HG03378 (cell line): Measurements from ENCODE around the gene SNAI1.
"Not testable (repeated sequence)": the region's sequence is repeated elsewhere in the genome, so short reads cannot be mapped to it uniquely, and the experiment has no call there.

Source experiments
- ATAC-seq: cut with Tn5 transposase; IDR thresholded peaks from one replicate; pipeline ENCODE4 v1.9.1; 2021; ENCODE audit warnings: mild to moderate bottlenecking, moderate library complexity; ENCODE audit not compliant: unreplicated experiment

The SNAI1 gene

DNA sequence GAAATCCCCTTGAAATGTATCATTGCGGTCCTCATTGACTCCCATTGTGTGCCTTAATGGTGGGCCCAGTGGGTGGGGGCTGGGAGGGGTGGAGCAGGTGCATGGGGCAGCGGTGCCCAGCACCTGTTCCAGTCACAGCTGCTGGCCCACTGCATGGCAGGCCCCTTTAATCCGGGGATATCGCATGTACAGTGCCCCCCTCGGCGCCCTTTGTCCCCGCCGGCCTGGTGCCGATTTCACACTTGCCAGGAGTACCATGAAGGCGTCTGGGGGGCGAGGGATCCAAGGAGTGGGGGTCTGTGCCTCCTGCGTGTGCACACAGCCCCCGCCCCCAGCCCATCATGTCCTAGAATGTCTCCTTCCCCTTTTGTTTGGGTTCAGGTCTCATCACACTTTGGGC, 2.8 kb downstream of the SNAI1 start:
- no peak for ATAC-seq

DNA sequence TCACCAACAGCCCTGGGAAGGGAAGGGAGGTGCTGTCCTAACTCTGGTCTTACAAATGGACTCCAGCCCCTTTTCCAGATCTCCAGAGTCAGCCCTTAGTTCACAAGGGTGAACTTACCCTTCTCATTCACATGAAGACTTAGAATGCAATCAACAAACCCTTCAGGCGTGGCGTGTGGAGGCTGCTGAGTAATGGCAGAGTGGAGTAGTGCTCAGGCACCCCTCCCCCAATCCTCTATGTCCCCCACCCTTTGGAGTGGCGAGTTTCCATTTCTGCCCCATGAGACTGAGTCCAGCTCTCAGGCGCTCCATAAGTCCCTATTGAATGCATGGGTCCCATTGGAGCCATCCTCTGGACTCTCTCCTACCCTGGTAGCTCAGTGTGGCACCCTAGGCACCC, 3.3 kb downstream of the SNAI1 start:
- no peak for ATAC-seq

DNA sequence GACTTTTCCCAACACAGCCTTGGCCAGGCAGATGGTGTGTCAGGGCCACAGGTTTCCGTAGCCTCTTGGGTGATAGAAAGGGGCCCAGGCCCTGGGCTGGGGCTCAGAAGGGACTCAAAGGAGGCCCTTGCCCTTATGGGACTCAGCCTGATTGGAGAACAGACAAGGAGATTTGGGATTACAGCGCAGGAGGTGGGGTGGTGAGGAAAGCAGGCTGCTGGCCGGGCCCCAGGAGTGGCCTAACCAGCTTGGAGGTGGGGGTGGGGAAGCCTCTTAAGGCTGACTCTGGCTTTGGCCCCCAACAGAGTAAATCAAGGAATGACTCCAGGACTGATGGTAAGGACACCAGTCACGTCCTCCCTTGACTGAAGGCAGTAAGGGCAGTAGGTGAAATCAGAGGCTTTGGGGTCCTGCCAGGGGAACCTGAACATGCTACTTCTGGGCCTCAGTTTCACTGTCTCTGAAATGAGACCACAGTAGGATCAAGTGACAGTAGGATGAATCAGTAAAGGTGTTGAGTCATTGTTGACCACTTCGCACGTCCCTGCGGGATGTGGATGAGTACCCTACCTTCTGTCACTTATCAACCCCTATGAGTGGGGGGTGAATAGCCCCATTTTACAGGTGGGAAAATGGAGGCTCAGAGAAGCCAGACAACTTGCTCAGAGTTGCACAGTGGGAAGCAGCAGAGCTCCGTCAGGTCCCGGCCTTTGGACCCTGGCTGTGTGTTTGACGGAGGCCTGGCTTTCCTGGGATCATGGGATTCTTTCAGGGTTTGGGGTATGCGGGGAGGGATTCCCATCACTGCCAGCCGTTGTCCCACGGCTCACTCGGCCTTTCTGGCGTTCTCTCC, 4.5 kb downstream of the SNAI1 start:
- no peak for ATAC-seq

DNA sequence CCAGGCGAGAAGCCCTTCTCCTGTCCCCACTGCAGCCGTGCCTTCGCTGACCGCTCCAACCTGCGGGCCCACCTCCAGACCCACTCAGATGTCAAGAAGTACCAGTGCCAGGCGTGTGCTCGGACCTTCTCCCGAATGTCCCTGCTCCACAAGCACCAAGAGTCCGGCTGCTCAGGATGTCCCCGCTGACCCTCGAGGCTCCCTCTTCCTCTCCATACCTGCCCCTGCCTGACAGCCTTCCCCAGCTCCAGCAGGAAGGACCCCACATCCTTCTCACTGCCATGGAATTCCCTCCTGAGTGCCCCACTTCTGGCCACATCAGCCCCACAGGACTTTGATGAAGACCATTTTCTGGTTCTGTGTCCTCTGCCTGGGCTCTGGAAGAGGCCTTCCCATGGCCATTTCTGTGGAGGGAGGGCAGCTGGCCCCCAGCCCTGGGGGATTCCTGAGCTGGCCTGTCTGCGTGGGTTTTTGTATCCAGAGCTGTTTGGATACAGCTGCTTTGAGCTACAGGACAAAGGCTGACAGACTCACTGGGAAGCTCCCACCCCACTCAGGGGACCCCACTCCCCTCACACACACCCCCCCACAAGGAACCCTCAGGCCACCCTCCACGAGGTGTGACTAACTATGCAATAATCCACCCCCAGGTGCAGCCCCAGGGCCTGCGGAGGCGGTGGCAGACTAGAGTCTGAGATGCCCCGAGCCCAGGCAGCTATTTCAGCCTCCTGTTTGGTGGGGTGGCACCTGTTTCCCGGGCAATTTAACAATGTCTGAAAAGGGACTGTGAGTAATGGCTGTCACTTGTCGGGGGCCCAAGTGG, 5.3 kb downstream of the SNAI1 start:
- ATAC-seq = no peak

DNA sequence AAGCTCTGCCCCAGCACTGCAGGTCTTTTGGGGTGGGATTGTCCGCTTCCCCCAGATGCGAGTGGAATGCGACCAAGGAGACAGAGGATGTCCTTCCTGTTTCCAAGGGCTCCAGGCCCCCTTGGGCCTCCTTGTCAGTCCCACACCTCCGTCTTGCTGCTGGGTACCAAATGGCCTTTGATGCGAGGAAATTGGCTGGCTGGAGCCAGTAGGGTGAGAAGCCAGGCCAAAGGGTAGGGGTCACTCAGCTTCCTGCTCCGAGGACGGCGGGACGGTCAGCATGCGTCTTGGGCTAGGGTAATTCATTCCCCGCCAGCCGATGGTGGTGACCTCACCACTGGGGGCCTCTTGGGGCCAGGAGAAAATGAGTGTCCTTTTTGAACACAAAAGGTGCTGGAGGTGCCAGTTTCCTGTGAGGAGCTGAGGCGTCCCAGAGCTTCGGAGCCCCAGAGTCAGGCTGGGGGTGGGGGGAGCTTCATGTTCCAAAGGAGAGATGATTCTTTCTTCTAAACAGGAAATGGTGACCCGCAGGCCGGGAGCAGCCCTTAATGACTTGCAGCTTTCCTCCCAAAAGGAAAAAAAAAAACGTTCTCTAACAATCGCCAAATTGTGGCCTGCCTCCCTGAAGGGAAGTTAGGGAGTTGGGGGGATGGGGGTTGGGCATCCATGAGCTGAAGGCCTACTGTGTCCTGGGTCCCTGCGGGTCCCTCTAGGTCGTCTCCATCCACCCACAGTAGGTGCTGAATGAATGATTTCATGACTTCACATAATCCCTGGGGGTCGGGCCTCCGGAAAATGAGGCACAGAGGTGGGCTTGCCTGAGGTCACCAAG, 6.7 kb downstream of the SNAI1 start:
- ATAC-seq = no peak

DNA sequence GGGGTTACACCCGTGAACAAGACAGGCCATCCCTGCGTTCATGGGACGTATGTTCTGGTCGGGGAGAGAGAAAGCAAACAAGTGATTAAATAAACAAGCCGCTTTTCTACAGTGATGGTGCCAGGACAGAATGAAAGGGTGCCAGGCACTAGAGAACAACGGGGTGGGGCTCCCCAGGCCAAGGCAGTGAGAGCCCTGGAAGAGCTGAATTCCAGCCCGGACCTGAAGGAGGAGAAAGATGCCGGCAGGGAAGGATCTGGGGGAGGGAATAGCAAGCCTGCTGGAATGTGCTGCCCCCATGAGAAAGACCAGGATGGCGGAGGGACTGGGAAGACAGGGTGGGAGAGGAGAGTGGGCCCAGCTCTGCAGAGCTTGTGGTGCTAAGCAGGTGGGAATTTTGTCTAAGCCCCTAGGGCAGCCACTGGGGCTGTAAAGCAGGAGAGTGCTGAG, 7.5 kb downstream of the SNAI1 start:
- no peak for ATAC-seq

DNA sequence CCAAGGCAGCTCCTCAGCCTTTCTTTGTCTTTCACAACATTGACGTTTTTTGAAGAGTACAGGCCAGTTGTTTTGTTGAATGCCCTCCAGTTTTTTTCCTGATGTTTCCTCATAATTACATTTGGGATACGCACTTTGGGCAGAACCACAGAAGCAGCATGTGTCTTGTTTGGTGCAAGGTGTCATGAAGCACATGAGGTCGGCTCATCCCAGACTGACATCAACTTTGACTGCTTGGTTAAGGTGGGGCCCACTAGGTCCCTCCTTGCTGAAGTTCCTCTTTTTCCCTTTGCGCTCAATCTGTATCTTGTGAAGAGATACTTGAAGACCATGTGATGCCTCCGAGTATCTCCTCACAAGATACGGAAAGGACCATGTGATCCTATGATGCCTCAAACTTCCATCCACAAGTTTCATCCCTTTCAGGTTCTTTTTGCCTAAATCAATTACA, 10.5 kb downstream of the SNAI1 start:
- ATAC-seq = no peak

DNA sequence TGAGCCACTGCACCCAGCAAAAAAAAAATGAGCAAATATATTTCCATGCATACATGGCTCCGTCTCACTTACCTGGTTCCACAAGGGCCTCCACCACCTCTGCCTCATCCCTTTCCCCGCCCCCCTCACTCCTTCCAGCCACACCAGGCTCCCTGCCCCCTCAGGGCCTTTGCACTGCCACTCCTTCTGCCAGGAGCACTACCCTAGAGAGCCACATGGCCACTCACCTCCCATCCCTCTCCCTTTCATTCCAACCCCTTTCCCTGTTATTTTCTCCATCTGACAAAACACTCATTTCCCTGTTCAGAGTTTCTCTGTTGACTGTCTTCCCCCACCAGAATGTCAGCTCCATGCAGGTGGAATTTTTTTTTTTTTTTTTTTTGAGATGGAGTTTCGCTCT, 12.8 kb downstream of the SNAI1 start:
- no peak for ATAC-seq

DNA sequence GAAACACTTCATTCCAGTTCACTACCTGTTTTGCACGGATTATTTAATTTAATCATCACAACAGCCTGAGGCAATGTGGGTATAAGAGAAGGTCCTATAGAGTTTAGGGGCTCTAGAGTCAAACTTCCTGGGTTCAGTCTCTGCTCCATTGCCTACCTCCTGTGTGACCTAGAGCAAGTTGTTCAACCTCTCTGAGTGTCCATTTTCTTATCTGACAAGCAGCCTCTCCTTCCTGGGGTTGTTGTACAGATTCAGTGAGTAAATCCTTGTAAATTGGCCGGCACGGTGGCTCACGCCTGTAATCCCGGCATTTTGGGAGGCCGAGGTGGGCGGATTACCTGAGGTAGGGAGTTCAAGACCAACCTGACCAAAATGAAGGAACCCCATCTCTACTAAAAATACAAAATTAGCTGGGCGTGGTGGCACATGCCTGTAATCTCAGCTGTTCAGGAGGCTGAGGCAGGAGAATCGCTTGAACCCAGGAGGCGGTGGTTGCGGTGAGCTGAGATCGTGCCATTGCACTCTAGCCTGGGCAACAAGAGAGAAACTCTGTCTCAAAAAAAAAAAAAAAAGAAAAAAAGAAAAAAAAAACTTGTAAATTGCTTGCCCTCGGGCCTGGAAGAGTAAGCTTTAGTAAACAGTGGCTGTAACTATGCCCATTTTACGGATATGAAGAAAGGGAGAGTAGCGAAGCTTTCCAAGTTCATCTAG, 15.9 kb downstream of the SNAI1 start:
- not testable (repeated sequence) for ATAC-seq

DNA sequence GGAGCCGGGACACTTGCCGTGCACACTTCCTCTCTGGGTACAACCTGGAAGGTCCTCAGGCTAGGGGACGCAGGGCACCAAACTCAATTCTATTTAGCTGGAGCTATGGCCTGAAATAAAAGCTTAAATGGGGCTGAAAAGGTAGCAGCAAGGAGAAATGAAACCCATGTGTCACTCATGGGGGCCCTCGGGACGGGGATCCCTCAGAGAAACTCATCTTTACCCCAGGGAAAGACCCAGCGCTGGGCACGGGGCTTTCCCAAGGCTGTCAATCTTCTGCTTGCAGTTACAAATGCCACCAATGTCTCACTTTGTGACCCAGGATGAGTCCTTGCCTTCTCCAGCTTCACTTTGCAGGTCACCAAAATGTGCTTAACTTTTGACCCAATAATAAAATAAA, 16.5 kb downstream of the SNAI1 start:
- no peak for ATAC-seq

DNA sequence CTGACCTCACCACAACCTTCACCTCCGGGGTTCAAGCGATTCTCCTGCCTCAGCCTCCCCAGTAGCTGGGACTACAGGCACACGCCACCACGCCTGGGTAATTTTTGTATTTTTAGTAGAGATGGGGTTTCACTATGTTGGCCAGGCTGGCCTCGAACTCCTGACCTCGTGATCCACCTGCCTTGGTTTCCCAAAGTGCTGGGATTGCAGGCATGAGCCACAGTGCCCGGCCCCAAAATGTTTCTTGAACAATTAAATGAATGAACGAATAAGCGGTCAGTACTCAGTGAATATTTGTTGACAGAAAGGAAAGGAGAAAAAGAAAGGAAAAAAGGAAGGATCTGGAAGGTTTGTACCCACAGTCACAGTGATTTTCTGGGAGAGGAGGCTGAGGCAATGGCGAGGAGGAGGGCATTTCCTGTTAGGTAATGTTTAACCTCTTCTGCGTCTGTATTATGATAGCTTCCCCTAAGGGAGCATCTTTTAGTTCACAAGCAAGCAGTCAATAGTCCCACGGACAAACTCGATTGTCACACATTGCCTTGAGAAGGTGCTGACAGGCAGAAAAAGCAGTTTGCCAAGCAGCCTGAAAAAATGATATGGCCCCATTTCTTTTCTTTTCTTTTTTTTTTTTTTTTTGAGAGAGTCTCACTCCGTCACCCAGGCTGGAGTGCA, 17.9 kb downstream of the SNAI1 start:
- not testable (repeated sequence) for ATAC-seq

DNA sequence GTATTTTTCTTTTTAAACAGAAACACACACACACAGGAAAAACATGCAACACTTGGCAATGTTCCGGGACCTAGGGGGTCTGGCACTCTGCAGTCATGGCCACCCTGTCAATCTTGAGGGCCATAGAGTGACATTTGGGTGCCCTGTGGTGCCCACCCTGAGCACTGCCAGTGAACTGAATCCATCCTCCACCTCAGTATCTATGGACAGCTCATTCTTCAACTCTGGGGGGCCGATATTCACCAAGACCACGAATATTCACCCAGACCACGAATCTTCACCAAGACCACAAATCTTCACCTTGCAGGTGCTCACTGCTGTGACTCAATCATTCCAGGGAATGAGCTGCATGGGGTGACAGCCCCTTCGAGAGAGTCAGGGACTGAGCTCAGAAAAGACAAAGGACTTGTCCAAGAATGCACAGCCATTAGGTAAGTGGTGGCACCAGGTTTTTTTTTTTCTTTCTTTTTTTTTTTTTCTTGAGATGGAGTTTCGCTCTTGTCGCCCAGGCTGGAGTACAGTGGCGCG, 19.1 kb downstream of the SNAI1 start:
- ATAC-seq = no peak

DNA sequence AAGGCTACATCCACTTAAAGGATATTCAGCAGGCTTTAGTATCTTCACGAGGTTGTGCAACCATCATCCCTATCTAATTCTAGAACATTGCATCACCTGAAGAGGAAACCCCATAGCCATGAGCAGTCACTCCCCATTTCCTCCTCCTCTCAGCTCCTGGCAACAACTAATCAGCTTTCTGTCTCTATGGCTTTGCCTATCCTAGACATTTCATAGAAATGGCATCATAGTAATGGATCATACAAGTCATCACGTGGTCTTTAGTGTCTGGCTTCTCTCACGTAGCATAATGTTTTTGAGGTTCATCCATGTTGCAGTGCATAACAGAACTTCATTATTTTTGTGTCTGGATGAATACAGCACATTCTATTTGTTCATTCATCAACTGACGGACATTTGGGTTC, 20.5 kb downstream of the SNAI1 start:
- ATAC-seq = no peak

DNA sequence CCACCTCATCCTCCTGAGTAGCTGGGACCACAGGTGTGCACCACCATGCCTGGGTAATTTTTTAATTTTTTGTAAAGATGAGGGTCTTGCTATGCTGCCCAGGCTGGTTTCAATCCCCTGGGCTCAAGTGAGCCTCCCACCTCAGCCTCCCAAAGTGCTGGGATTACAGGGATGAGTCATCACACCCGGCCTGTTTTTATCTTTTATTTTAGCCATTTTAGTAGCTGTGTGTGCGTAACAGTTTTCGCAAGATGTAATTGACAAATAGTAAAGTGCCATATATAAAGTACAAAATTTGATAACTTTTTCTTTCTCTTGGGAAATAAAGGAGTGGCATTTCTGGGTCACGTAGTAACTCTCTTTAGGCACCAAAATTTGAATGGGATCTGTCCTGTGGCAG, 21.4 kb downstream of the SNAI1 start:
- no peak for ATAC-seq

DNA sequence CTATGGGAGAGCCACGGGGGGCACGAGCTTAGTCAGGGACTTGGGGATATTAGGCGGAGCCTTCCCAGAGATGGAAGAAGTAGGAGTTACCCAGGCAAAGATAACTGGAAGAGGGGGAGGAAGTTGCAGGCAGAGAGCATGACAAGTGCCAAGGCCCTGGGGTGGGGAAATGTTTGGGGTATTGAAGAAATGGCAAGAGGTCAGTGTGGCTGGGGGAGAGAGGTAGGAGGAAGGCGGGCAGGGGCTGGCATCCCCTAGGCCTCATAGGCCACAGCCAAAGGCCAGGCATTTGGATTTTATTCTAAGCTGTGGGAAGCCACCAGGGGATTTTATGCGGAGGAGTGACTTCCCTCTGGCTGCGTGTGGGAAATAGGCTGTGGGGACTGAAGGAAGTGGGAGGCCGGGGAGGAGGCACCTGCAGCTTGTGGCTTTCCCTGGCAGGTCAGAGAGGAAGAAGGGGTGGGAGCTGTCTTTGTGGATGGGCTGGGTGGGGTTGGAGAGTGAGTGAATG, 22.7 kb downstream of the SNAI1 start:
- ATAC-seq = no peak

DNA sequence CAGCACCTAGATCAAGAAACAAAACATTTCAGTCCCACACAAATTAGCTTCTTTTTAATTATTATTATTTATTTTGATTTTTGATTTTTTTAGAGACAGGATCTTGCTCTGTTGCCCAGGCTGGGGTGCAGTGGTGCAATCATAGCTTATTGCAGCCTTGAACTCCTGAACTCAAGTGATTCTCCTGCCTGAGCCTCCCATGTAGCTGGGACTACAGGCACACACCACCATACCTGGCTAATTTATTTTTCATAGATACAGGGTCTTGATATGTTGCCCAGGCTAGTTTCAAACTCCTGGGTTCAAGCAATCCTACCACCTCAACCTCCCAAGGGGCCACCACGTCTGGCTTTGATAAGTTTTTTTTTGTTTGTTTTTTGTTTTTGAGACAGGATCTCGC, 24.6 kb downstream of the SNAI1 start:
- no peak for ATAC-seq

DNA sequence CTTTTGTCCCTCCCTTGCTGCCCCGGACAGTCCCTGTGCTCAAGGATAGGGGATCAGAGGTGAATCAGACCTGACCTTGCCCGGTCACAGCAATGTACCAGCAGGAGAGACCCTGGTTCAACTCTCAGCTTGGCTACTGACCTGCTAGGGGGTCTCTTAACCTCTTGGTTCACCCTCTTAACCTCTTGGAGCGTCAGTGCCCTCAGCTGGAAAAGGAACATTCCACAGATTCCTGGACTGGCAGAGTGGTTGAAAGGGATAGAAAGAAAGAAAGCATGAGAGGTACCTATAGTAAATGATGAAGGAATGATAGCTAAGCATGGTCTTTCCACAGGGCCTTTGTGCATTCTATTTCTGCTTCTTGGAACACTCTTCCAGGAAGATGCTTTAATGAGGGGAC, 25.2 kb downstream of the SNAI1 start:
- ATAC-seq = no peak

DNA sequence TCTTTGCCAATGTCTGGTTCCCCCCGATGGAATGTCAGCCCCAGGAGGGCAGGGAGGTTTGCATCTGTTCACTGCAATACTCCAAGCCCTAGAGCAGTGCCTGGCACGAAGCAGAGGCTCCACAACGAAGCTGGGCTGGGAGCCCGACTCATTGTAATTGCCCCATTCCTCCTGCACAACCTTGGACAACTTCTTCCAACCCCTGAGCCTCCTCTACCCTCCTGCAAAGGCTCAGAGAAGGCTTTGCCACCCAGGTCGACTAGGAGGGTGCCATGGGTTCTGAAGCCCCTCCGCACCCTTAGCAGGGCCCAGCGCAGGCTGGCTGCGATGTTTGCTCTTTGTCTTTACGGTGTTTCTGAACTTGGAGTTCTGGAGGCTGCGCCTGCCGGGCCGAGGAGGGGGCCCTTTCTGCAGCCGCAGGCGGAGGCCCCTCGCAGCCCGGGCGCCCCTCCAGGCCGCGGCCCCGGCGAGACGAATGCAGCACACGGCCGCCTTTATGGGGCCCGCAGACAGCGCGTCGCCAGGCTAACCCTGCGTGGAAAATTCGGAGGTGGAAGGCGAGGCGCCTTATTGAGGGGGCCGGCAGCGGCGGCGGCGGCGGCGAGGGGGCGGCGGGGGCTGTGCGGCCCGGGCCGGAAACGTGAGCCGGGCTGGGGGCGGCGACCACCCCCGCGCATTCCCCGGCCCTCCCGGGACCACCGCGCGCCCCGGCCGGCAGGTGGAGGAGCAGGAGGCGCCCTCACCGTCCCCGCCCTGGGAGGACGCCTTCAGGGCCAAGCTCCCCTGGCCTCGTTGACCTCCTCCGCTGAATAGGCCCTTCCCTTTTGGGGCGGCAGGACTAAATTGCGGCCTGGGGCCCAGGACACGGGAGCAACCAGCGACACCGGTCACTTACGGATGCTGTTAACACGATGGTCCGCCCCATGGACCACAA, 27.0 kb downstream of the SNAI1 start:
- ATAC-seq = no peak
